Trophoblast cell (in vitro differentiated cells and primary cell): Measurements from ENCODE around the gene TRAPPC12.

Source experiments
- DNase-seq, 2 donors: peaks; one replicate each; pipeline ENCODE4 v3.0.0-alpha.2; 2016
- H2AFZ ChIP-seq: 2 replicates; pipeline ENCODE4 v1.6.1; 2013; ENCODE audit warnings: low read length, moderate library complexity, mild to moderate bottlenecking; ENCODE audit not compliant: insufficient read depth, poor library complexity
- H2AK5ac ChIP-seq: 2 replicates; pipeline ENCODE4 v1.6.1; 2013; ENCODE audit warnings: mild to moderate bottlenecking, low read length
- H2BK120ac ChIP-seq: 2 replicates; pipeline ENCODE4 v1.6.1; 2013; ENCODE audit warnings: low read length, mild to moderate bottlenecking, moderate library complexity; ENCODE audit not compliant: insufficient read depth, poor library complexity
- H2BK12ac ChIP-seq: 2 replicates; pipeline ENCODE4 v1.6.1; 2013; ENCODE audit warnings: mild to moderate bottlenecking, low read length, moderate library complexity
- H2BK5ac ChIP-seq: 2 replicates; pipeline ENCODE4 v1.6.1; 2013; ENCODE audit warnings: low read length, low read depth, moderate library complexity, mild to moderate bottlenecking; ENCODE audit not compliant: poor library complexity
- H3K14ac ChIP-seq: 2 replicates; pipeline ENCODE4 v1.6.1; 2013; ENCODE audit warnings: mild to moderate bottlenecking, low read length
- H3K18ac ChIP-seq: 2 replicates; pipeline ENCODE4 v1.6.1; 2013; ENCODE audit warnings: mild to moderate bottlenecking, low read length
- H3K23ac ChIP-seq: 2 replicates; pipeline ENCODE4 v1.6.1; 2013; ENCODE audit warnings: low read length
- H3K27ac ChIP-seq: 2 replicates; pipeline ENCODE4 v1.5.1; 2013; ENCODE audit warnings: low read depth, mild to moderate bottlenecking, inconsistent platforms, low read length, moderate library complexity
- H3K27me3 ChIP-seq: 2 replicates; pipeline ENCODE4 v1.6.1; 2013; ENCODE audit warnings: inconsistent platforms, mild to moderate bottlenecking, low read length, moderate library complexity; ENCODE audit not compliant: insufficient read depth
- H3K36me3 ChIP-seq, 2 experiments: 1 replicate in 1 of 2; 2 replicates in 1 of 2; pipeline ENCODE4 v1.6.1; 2013; ENCODE audit warnings: low read length in 2 of 2, mild to moderate bottlenecking in 2 of 2, moderate library complexity in 1 of 2; ENCODE audit not compliant: insufficient read depth in 2 of 2, control insufficient read depth in 1 of 2
- H3K4ac ChIP-seq: 2 replicates; pipeline ENCODE4 v1.6.1; 2013; ENCODE audit warnings: low read depth, mild to moderate bottlenecking, low read length, moderate library complexity
- H3K4me1 ChIP-seq, 2 experiments: 1 replicate in 1 of 2; 2 replicates in 1 of 2; pipeline ENCODE4 v1.6.1; 2013; ENCODE audit warnings: low read length in 2 of 2, mild to moderate bottlenecking in 2 of 2, moderate library complexity in 1 of 2; ENCODE audit not compliant: insufficient read depth in 2 of 2, control insufficient read depth in 1 of 2
- H3K4me2 ChIP-seq: 2 replicates; pipeline ENCODE4 v1.6.1; 2013; ENCODE audit warnings: inconsistent platforms, mild to moderate bottlenecking, low read length, moderate library complexity
- H3K4me3 ChIP-seq: 2 replicates; pipeline ENCODE4 v1.5.1; 2013; ENCODE audit warnings: mild to moderate bottlenecking, low read depth, low read length, inconsistent platforms
- H3K79me1 ChIP-seq: one replicate; pipeline ENCODE4 v1.6.1; 2013; ENCODE audit warnings: low read length
- H3K79me2 ChIP-seq: 2 replicates; pipeline ENCODE4 v1.6.1; 2013; ENCODE audit warnings: low read length, mild to moderate bottlenecking; ENCODE audit not compliant: control insufficient read depth, insufficient read depth, poor library complexity
- H3K9ac ChIP-seq: 2 replicates; pipeline ENCODE4 v1.6.1; 2013; ENCODE audit warnings: mild to moderate bottlenecking, low read length
- H3K9me3 ChIP-seq: 2 replicates; pipeline ENCODE4 v1.6.1; 2013; ENCODE audit warnings: low read depth, mild to moderate bottlenecking, control low read depth, inconsistent platforms, low read length; ENCODE audit not compliant: insufficient read depth
- H4K12ac ChIP-seq: 2 replicates; pipeline ENCODE4 v1.6.1; 2013; ENCODE audit warnings: low read depth, mild to moderate bottlenecking, low read length, moderate library complexity
- H4K8ac ChIP-seq: 2 replicates; pipeline ENCODE4 v1.6.1; 2013; ENCODE audit warnings: low read depth, mild to moderate bottlenecking, low read length, moderate library complexity
- H4K91ac ChIP-seq: one replicate; pipeline ENCODE4 v1.6.1; 2013; ENCODE audit warnings: low read depth, mild to moderate bottlenecking, low read length, moderate library complexity
- WGBS: extraction: QIAGEN DNeasy Blood & Tissue Kit; methylation state at CpG from one replicate; pipeline ENCODE4 v1.1.7; 2013; ENCODE audit warnings: missing lambda C conversion rate; ENCODE audit not compliant: insufficient read length, insufficient coverage; ENCODE audit errors: extremely low coverage; 5-methylcytosine and 5-hydroxymethylcytosine counted together

The TRAPPC12 gene

GRCh38 chr2:3377612-3378432, 1.7 kb upstream of the TRAPPC12 start, which contains the start of gene EIPR1:
EIPR1 (minus strand) TSS chr2:3377818; CDS start chr2:3377689, 129 bp downstream.
- peak; percentile 98 to 99 for DNase-seq

GRCh38 chr2:3379339-3379646, 201 bp upstream of the TRAPPC12 start:
- no peak overlapping the region for H3K23ac ChIP-seq
- H3K36me3 ChIP-seq: peaks cover 1 to 3% of the 10 kb centered on the region in 2 experiments
- peak overlapping the region; percentile 38 for H2AFZ ChIP-seq
- no peak for DNase-seq
- H2AK5ac ChIP-seq: no peak overlapping the region
- H3K9me3 ChIP-seq: no peaks in the 10 kb centered on the region
- no peak overlapping the region for H3K9ac ChIP-seq
- peak overlapping the region; percentile 84 for H4K8ac ChIP-seq
- H3K79me2 ChIP-seq: peaks cover 8% of the 10 kb centered on the region
- H3K4me1 ChIP-seq: peaks cover 9 to 10% of the 10 kb centered on the region in 2 experiments
- peak overlapping the region; percentile 79 for H3K4me2 ChIP-seq
- no peak overlapping the region for H2BK120ac ChIP-seq
- no peak overlapping the region for H2BK5ac ChIP-seq
- H4K91ac ChIP-seq: peak overlapping the region; percentile 53
- H2BK12ac ChIP-seq: no peak overlapping the region
- H3K18ac ChIP-seq: no peak overlapping the region
- peaks cover 10% of the 10 kb centered on the region for H3K79me1 ChIP-seq
- H3K27me3 ChIP-seq: no peaks in the 10 kb centered on the region
- H3K4me3 ChIP-seq: peak overlapping the region; percentile 99
- H3K14ac ChIP-seq: peak overlapping the region; percentile 3
- peak overlapping the region; percentile 17 for H4K12ac ChIP-seq
- H3K4ac ChIP-seq: no peak overlapping the region
- no CpG with 5 or more reads among the region's 8 CpGs for WGBS
- peak overlapping the region; percentile 12 for H3K27ac ChIP-seq

More at GRCh38 chr2:3377612-3378432, 1.7 kb upstream of the TRAPPC12 start, which contains the start of gene EIPR1:
- Histone ChIP-seq H3K23ac (no peak within 1 kb of the TSS), H2AFZ (peak within 1 kb of the TSS; percentile 72), H3K4me2 (peak within 1 kb of the TSS; percentile 73), H3K9me3 (no peaks in the 10 kb centered on the region), H3K9ac (peak within 1 kb of the TSS; percentile 71), H2AK5ac (peak within 1 kb of the TSS; percentile 1), H3K79me1 (peaks cover 10% of the 10 kb centered on the region), H3K27me3 (no peaks in the 10 kb centered on the region), H2BK120ac (no peak within 1 kb of the TSS), H2BK12ac (no peak within 1 kb of the TSS), H4K8ac (peak within 1 kb of the TSS; percentile 94), H3K4me3 (peak within 1 kb of the TSS; percentile 84), H4K91ac (peak within 1 kb of the TSS; percentile 75), H3K18ac (peak within 1 kb of the TSS; percentile 61), H3K27ac (peak within 1 kb of the TSS; percentile 70), H4K12ac (peak within 1 kb of the TSS; percentile 76), H3K14ac (peak within 1 kb of the TSS; percentile 78), H3K4ac (peak within 1 kb of the TSS; percentile 94), H3K79me2 (peaks cover 8% of the 10 kb centered on the region), H3K36me3 (peaks cover 0 to 1% of the 10 kb centered on the region in 2 experiments), H3K4me1 (peaks cover 9 to 10% of the 10 kb centered on the region in 2 experiments), H2BK5ac (no peak within 1 kb of the TSS)
- WGBS: no CpG with 5 or more reads among the region's 57 CpGs

GRCh38 chr2:3386448-3386958, 7.0 kb downstream of the TRAPPC12 start:
- H3K23ac ChIP-seq: no peak overlapping the region
- no peak overlapping the region for H4K91ac ChIP-seq
- no peak overlapping the region for H4K12ac ChIP-seq
- H2BK5ac ChIP-seq: no peak overlapping the region
- H2AK5ac ChIP-seq: no peak overlapping the region
- no peaks in the 10 kb centered on the region for H3K9me3 ChIP-seq
- no peak overlapping the region for H3K14ac ChIP-seq
- H3K4me3 ChIP-seq: no peak overlapping the region
- WGBS: no CpG with 5 or more reads among the region's 10 CpGs
- no peak overlapping the region for H3K18ac ChIP-seq
- no peak overlapping the region for H2BK12ac ChIP-seq
- H2AFZ ChIP-seq: no peak overlapping the region
- no peak overlapping the region for H2BK120ac ChIP-seq
- no peak overlapping the region for H3K4me2 ChIP-seq
- DNase-seq: no peak
- peaks cover 25 to 29% of the 10 kb centered on the region in 2 experiments for H3K36me3 ChIP-seq
- no peaks in the 10 kb centered on the region for H3K79me2 ChIP-seq
- no peak overlapping the region for H3K27ac ChIP-seq
- no peak overlapping the region for H3K9ac ChIP-seq
- no peaks in the 10 kb centered on the region for H3K4me1 ChIP-seq
- H4K8ac ChIP-seq: no peak overlapping the region
- no peak overlapping the region for H3K4ac ChIP-seq
- no peaks in the 10 kb centered on the region for H3K27me3 ChIP-seq
- H3K79me1 ChIP-seq: no peaks in the 10 kb centered on the region

- H3K9ac ChIP-seq: no peak overlapping the region
- H4K8ac ChIP-seq: no peak overlapping the region
- H3K4me1 ChIP-seq: no peaks in the 10 kb centered on the region
- H2BK120ac ChIP-seq: no peak overlapping the region
- H3K9me3 ChIP-seq: no peaks in the 10 kb centered on the region
- H3K4ac ChIP-seq: no peak overlapping the region
- no peak overlapping the region for H2BK12ac ChIP-seq
- no peaks in the 10 kb centered on the region for H3K79me1 ChIP-seq
- no peaks in the 10 kb centered on the region for H3K79me2 ChIP-seq
- no peak overlapping the region for H4K91ac ChIP-seq
- no peak overlapping the region for H3K27ac ChIP-seq
- DNase-seq: no peak
- no peak overlapping the region for H4K12ac ChIP-seq
- H3K36me3 ChIP-seq: peaks cover 25 to 33% of the 10 kb centered on the region in 2 experiments
- H2AFZ ChIP-seq: no peak overlapping the region
- H3K4me3 ChIP-seq: no peak overlapping the region
- H3K27me3 ChIP-seq: no peaks in the 10 kb centered on the region
- H2BK5ac ChIP-seq: no peak overlapping the region
- no peak overlapping the region for H3K4me2 ChIP-seq
- H3K18ac ChIP-seq: no peak overlapping the region
- H3K23ac ChIP-seq: no peak overlapping the region
- WGBS: 100% methylated on average over 2 of the region's 5 CpGs
- no peak overlapping the region for H2AK5ac ChIP-seq
- H3K14ac ChIP-seq: no peak overlapping the region
These were observed 7.5 kb downstream of the TRAPPC12 start for GRCh38 chr2:3387011-3387410.
